Endothelial cell of umbilical vein (primary cell): ENCODE data around the gene SDCCAG8. TPM values are rescaled to one million over a fixed set of nuclear protein-coding genes. Genes with fewer than 3 reads are reported as not detected.

ENCODE experiments used
- BruUV-seq: library from RNA; stranded (reverse); fragments of 400-500 nt; replicated peaks from 2 replicates; lab custom pipeline; 2021; lab: Mats Ljungman, UMichigan
- CTCF ChIA-PET: fragments of 300-600, 350-600 bp; sonication (Branson Sonifier 250); formaldehyde crosslinking; loops from one replicate; lab custom pipeline; 2021; ENCODE audit warnings: antibody characterized with exemption, inconsistent platforms; lab: Charles Lee
- POLR2A ChIA-PET: fragments of 300-600, 350-600 bp; sonication (Branson Sonifier 250); formaldehyde crosslinking; loops from one replicate; lab custom pipeline; 2021; ENCODE audit warnings: antibody characterized with exemption, inconsistent platforms; lab: Charles Lee
- DNase-seq: peaks from one replicate; pipeline ENCODE4 v3.0.0-alpha.2; 2011; ENCODE audit warnings: low read depth, low spot score
- FAIRE-seq: peaks from 2 replicates; lab custom pipeline; 2011; peaks lifted over from hg19 to GRCh38; lab: Jason Lieb, UNC
- H2AFZ ChIP-seq: 2 replicates; pipeline ENCODE4 v1.6.0; 2012; ENCODE audit warnings: low read depth, low read length, control low read depth, inconsistent platforms
- H3K27ac ChIP-seq: 2 replicates; pipeline ENCODE4 v1.5.1; 2011; ENCODE audit warnings: low read depth, mild to moderate bottlenecking, control low read depth, low read length, moderate library complexity; ENCODE audit not compliant: insufficient read depth
- H3K27me3 ChIP-seq, 2 experiments: 2 replicates each; pipeline versions ENCODE4 v1.6.0 to v1.6.1; 2011; ENCODE audit warnings: low read length in 2 of 2, mixed read lengths in 1 of 2; ENCODE audit not compliant: control insufficient read depth in 2 of 2, insufficient read depth in 2 of 2
- H3K36me3 ChIP-seq, 2 experiments: 2 replicates in 1 of 2; 3 replicates in 1 of 2; pipeline ENCODE4 v1.5.1; 2011; ENCODE audit warnings: low read length in 2 of 2, mild to moderate bottlenecking in 1 of 2, moderate library complexity in 1 of 2; ENCODE audit not compliant: control insufficient read depth in 2 of 2, insufficient read depth in 2 of 2; ENCODE audit errors: extremely low read depth in 1 of 2
- H3K4me1 ChIP-seq: 3 replicates; pipeline ENCODE4 v1.5.1; 2011; ENCODE audit warnings: mild to moderate bottlenecking, low read length; ENCODE audit not compliant: control insufficient read depth, insufficient read depth; ENCODE audit errors: extremely low read depth
- H3K4me2 ChIP-seq: 2 replicates; pipeline ENCODE4 v1.6.1; 2011; ENCODE audit warnings: low read length, control low read depth, mixed read lengths; ENCODE audit not compliant: insufficient read depth
- H3K4me3 ChIP-seq, 3 experiments: fragments of 200-600 bp in 1 of 3; sonication (generic), shearing (Covaris generic) in 1 of 3; replicated peaks in 1 of 3; 2 replicates each; pipeline ENCODE4 v1.5.1; 2011 to 2016; ENCODE audit warnings: control low read depth in 3 of 3, low read length in 3 of 3, mild to moderate bottlenecking in 2 of 3, inconsistent platforms in 1 of 3, low read depth in 1 of 3, moderate library complexity in 1 of 3; ENCODE audit not compliant: insufficient read depth in 1 of 3
- H3K79me2 ChIP-seq: 2 replicates; pipeline ENCODE4 v1.6.0; 2012; ENCODE audit warnings: low read length, inconsistent platforms; ENCODE audit not compliant: control insufficient read depth, insufficient read depth
- H3K9ac ChIP-seq: replicated peaks from 2 replicates; pipeline ENCODE3; 2011; ENCODE audit warnings: low read length, control low read depth; ENCODE audit not compliant: insufficient read depth; ENCODE audit errors: extremely low read depth
- H3K9me1 ChIP-seq: replicated peaks from 3 replicates; pipeline ENCODE4 v1.6.0; 2011; ENCODE audit warnings: mild to moderate bottlenecking, low read length; ENCODE audit not compliant: control insufficient read depth, insufficient read depth; ENCODE audit errors: extremely low read depth
- H3K9me3 ChIP-seq: replicated peaks from 2 replicates; pipeline ENCODE4 v1.5.1; 2012; ENCODE audit warnings: low read length, inconsistent platforms; ENCODE audit not compliant: control insufficient read depth, insufficient read depth
- H4K20me1 ChIP-seq: replicated peaks from 2 replicates; pipeline ENCODE3; 2011; ENCODE audit warnings: mild to moderate bottlenecking, low read length; ENCODE audit not compliant: control insufficient read depth, insufficient read depth; ENCODE audit errors: extremely low read depth
- CTCF ChIP-seq, 2 donors: IDR thresholded peaks; 1 replicate in 1 of 2; 2 replicates in 1 of 2; pipeline ENCODE4 v1.5.1; 2011; ENCODE audit warnings: low read length in 2 of 2, mild to moderate bottlenecking in 2 of 2, moderate library complexity in 2 of 2, control low read depth in 1 of 2, inconsistent platforms in 1 of 2, low read depth in 1 of 2; ENCODE audit not compliant: insufficient read depth in 1 of 2; ENCODE audit errors: extremely low read depth in 1 of 2
- EZH2 ChIP-seq: IDR thresholded peaks from 2 replicates; pipeline ENCODE4 v1.6.1; 2012; ENCODE audit warnings: borderline replicate concordance, low read depth, mild to moderate bottlenecking, moderate library complexity, low read length, inconsistent platforms; ENCODE audit not compliant: severe bottlenecking
- FOS ChIP-seq: IDR thresholded peaks from 2 replicates; pipeline ENCODE4 v1.6.1; 2011; ENCODE audit warnings: mild to moderate bottlenecking, low read length, moderate library complexity, borderline replicate concordance; ENCODE audit not compliant: insufficient read depth
- GATA2 ChIP-seq: IDR thresholded peaks from 2 replicates; pipeline ENCODE4 v1.7.0; 2011; ENCODE audit warnings: low read depth, mild to moderate bottlenecking, moderate library complexity, mixed read lengths, low read length; ENCODE audit not compliant: insufficient read length, insufficient read depth
- JUN ChIP-seq: IDR thresholded peaks from 2 replicates; pipeline ENCODE4 v1.6.1; 2011; ENCODE audit warnings: borderline replicate concordance, low read depth; ENCODE audit not compliant: insufficient read length, insufficient read depth
- MAX ChIP-seq: IDR thresholded peaks from 2 replicates; pipeline ENCODE4 v1.6.1; 2011; ENCODE audit not compliant: insufficient read depth, insufficient read length
- MYC ChIP-seq: IDR thresholded peaks from one replicate; pipeline ENCODE4 v1.6.1; 2011; ENCODE audit warnings: mild to moderate bottlenecking, low read depth, low read length
- POLR2A ChIP-seq: IDR thresholded peaks from 2 replicates; pipeline ENCODE4 v1.6.1; 2012; ENCODE audit warnings: low read depth, mild to moderate bottlenecking, control low read depth, low read length
- POLR2AphosphoS5 ChIP-seq: IDR thresholded peaks from 2 replicates; pipeline ENCODE4 v1.6.1; 2012; ENCODE audit warnings: low read depth, mild to moderate bottlenecking, control low read depth, low read length, moderate library complexity; ENCODE audit not compliant: insufficient read depth
- dilution Hi-C: fragments of 300-500 bp; cut with MboI; formaldehyde crosslinking; loops from one replicate; pipeline ENCODE4 v1.15.0; 2019; ENCODE audit warnings: low sequenced_read_pairs; ENCODE audit not compliant: extremely low pct_ligation_motif_present
- intact Hi-C: fragments of 100-400 bp; cut with micrococcal nuclease; formaldehyde crosslinking; loops from one replicate; pipeline ENCODE4 v1.10.0; 2022
- polyA plus RNA-seq, 4 experiments: library from polyadenylated mRNA; depleted of rRNA in 3 of 4; stranded (reverse) in 3 of 4; unstranded in 1 of 4; fragments of >200 nt; gene quantifications; 2 replicates each; pipeline versions ENCODE4 v1.2.1 to v1.2.3, GENCODE V29; 2011 to 2012; ENCODE audit warnings: missing spikeins in 1 of 4
- total RNA-seq: library from RNA; stranded (reverse); gene quantifications from 2 replicates; pipeline ENCODE4 v1.2.3, GENCODE V29; 2021

Gene SDCCAG8
- total and polyA plus RNA-seq, 2 donors (not counting 3 experiments of a cell fraction or from before 2014, with no cell fraction given), result 14.6 to 25.7 TPM

GRCh38 chr1:243539636-243540035 lies 283.8 kb downstream of the SDCCAG8 start:
- intact Hi-C loops, result no loop called here
- TF ChIP-seq MYC (no peak), FOS (no peak), POLR2A (no peak), POLR2AphosphoS5 (no peak), CTCF (IDR thresholded peaks at IDR 0.05; ENCODE audit: extremely low read depth in 1 of 2, insufficient read depth in 1 of 2, low read depth in 1 of 2, low read length in 2 of 2) (no peak), MAX (no peak), JUN (no peak), EZH2 (no peak), GATA2 (no peak)
- DNase-seq, result no peak
- H3K27ac ChIP-seq, result no peak overlapping the region
- no peak overlapping the region for H3K4me3 ChIP-seq
- dilution Hi-C loops, result no loop called here
- no peak overlapping the region for H3K4me2 ChIP-seq
- no peaks in the 10 kb centered on the region for H3K9me3 ChIP-seq
- no peak for FAIRE-seq
- H3K9ac ChIP-seq, result no peak overlapping the region
- no TSS peak for BruUV-seq
- no peaks in the 10 kb centered on the region for H3K9me1 ChIP-seq
- no peaks in the 10 kb centered on the region for H3K27me3 ChIP-seq
- no peaks in the 10 kb centered on the region for H3K4me1 ChIP-seq
- H4K20me1 ChIP-seq, result no peaks in the 10 kb centered on the region
- peaks cover 0 to 3% of the 10 kb centered on the region in 2 experiments for H3K36me3 ChIP-seq
- ChIA-PET CTCF (no interaction called here), POLR2A (no interaction called here)
- H2AFZ ChIP-seq, result no peak overlapping the region
- no peaks in the 10 kb centered on the region for H3K79me2 ChIP-seq
